ENCODE measurements around the gene C21orf91. TPM values are rescaled to one million over a fixed set of nuclear protein-coding genes. Genes with fewer than 3 reads are reported as not detected.

Gene C21orf91
- total RNA-seq, 1 experiment from 2014 or later = 49.2 TPM

GRCh38 chr21:17779980-17780379, 39.2 kb downstream of the C21orf91 start:
- Histone ChIP-seq H3T11ph (ENCODE audit: low read length) (no peak overlapping the region), H2BK20ac (ENCODE audit: low read depth, low read length, poor library complexity, severe bottlenecking) (no peak overlapping the region), H2BK120ac (ENCODE audit: low read depth, low read length, poor library complexity, severe bottlenecking) (no peak overlapping the region), H3K23me2 (ENCODE audit: insufficient read length, low read depth, low read length, poor library complexity, severe bottlenecking) (no peaks in the 10 kb centered on the region), H4K20me1 (ENCODE audit: control insufficient read depth, insufficient read depth, insufficient read length) (no peaks in the 10 kb centered on the region), H2BK5ac (ENCODE audit: insufficient read length, low read length) (no peak overlapping the region), H3K27me3 (ENCODE audit: insufficient read depth, low read length) (no peaks in the 10 kb centered on the region), H3K79me1 (ENCODE audit: insufficient read depth, low read depth, low read length, poor library complexity, severe bottlenecking) (no peaks in the 10 kb centered on the region), H3K14ac (ENCODE audit: insufficient read depth, low read length) (no peak overlapping the region), H4K5ac (ENCODE audit: insufficient read length, low read depth, low read length) (no peak overlapping the region), H3K23ac (ENCODE audit: insufficient read length, low read depth, low read length) (no peak overlapping the region), H3K56ac (ENCODE audit: insufficient read length, low read depth, low read length) (no peak overlapping the region), H3K9ac (ENCODE audit: extremely low read depth, insufficient read length, low read length) (no peak overlapping the region), H3K4me1 (ENCODE audit: insufficient read depth, low read length) (no peaks in the 10 kb centered on the region; the same call in 1 of the 2 replicates), H2AK5ac (ENCODE audit: insufficient read length, low read length) (no peak overlapping the region), H4K8ac (replicated peaks; ENCODE audit: insufficient read length, low read depth, low read length) (no peak overlapping the region), H3K9me3 (ENCODE audit: control insufficient read depth, low read depth, low read length) (no peaks in the 10 kb centered on the region), H2BK12ac (ENCODE audit: insufficient read length, low read depth, low read length) (no peak overlapping the region), H2BK15ac (ENCODE audit: low read depth, low read length) (no peak overlapping the region), H3K4ac (ENCODE audit: low read depth, low read length) (no peak overlapping the region), H4K91ac (ENCODE audit: insufficient read length, low read depth, low read length) (no peak overlapping the region), H3K4me2 (ENCODE audit: insufficient read depth, insufficient read length, low read length) (no peak overlapping the region), H3K79me2 (ENCODE audit: insufficient read depth, low read length) (no peaks in the 10 kb centered on the region), H3K18ac (ENCODE audit: insufficient read length, low read depth, low read length) (no peak overlapping the region), H2AFZ (ENCODE audit: low read length) (no peak overlapping the region), H3K27ac (ENCODE audit: insufficient read length, low read depth, low read length) (no peak overlapping the region)
- H3K27ac Mint-ChIP-seq = no peak overlapping the region
- H3K36me3 Mint-ChIP-seq (ENCODE audit: insufficient read depth in 1 of 3, low read depth in 3 of 3) = peaks cover 8 to 21% (median 18%) of the 10 kb centered on the region in 3 experiments
- peaks cover 18 to 25% of the 10 kb centered on the region in 2 experiments for H3K4me1 Mint-ChIP-seq
- H3K9me3 Mint-ChIP-seq = no peaks in the 10 kb centered on the region
- DNase-seq = no peak
- no peak for TF ChIP-seq CTCF (conservative IDR thresholded peaks at IDR 0.05)
- H3K4me3 Mint-ChIP-seq = no peak overlapping the region
- no peaks in the 10 kb centered on the region for H3K27me3 Mint-ChIP-seq (ENCODE audit: low read depth)
- WGBS (ENCODE audit: extremely low coverage, insufficient read length, low lambda C conversion rate) = no CpG with 5 or more reads among the region's 3 CpGs

All from H9 (cell line).